ENCODE measurements around the gene YIF1A.
"Not testable (repeated sequence)": the region's sequence is repeated elsewhere in the genome, so short reads cannot be mapped to it uniquely, and the experiment has no call there.

YIF1A gene

GRCh38 chr11:66310803-66311440 is 22.0 kb upstream of the YIF1A start:
- not testable (repeated sequence) for ATAC-seq

GRCh38 chr11:66310324-66310723 is 21.4 kb upstream of the YIF1A start:
- ATAC-seq, result no peak

GRCh38 chr11:66309475-66309874 is 20.5 kb upstream of the YIF1A start:
- ATAC-seq, result no peak

GRCh38 chr11:66302656-66303055 is 13.7 kb upstream of the YIF1A start:
- ATAC-seq, result no peak

- no peak for ATAC-seq
These were observed 10.2 kb upstream of the YIF1A start for GRCh38 chr11:66299186-66299585.

- no peak for ATAC-seq
These were observed 8.7 kb upstream of the YIF1A start for GRCh38 chr11:66297610-66298009.

GRCh38 chr11:66294626-66295620 is 6.0 kb upstream of the YIF1A start:
- ATAC-seq, result no peak

- ATAC-seq, result no peak
These were observed 5.1 kb upstream of the YIF1A start for GRCh38 chr11:66293777-66294625.

GRCh38 chr11:66293352-66293751 is 4.4 kb upstream of the YIF1A start:
- ATAC-seq, result no peak

- no peak for ATAC-seq
These were observed 3.8 kb upstream of the YIF1A start for GRCh38 chr11:66292543-66293332.

- ATAC-seq, result no peak
These were observed 3.0 kb upstream of the YIF1A start, which contains the start of gene TMEM151A for GRCh38 chr11:66291706-66292542. TMEM151A (plus strand) TSS chr11:66291894; CDS start chr11:66292014, 120 bp downstream.

GRCh38 chr11:66291303-66291705 is 2.4 kb upstream of the YIF1A start:
- ATAC-seq, result no peak

- no peak for ATAC-seq
These were observed 1.3 kb upstream of the YIF1A start for GRCh38 chr11:66290330-66290621.

GRCh38 chr11:66289548-66290329 is 796 bp upstream of the YIF1A start:
- ATAC-seq, result peak; percentile 63 to 67

- no peak for ATAC-seq
These were observed 863 bp downstream of the YIF1A start for GRCh38 chr11:66287889-66288670.

GRCh38 chr11:66287211-66287888 is 1.6 kb downstream of the YIF1A start:
- no peak for ATAC-seq

- no peak for ATAC-seq
These were observed 2.2 kb downstream of the YIF1A start for GRCh38 chr11:66286699-66287098.

- no peak for ATAC-seq
These were observed 3.5 kb downstream of the YIF1A start for GRCh38 chr11:66285250-66285947.

Measured in activated CD4-positive, CD25-positive, alpha-beta regulatory T cell treated with anti-CD3 and anti-CD28 coated beads, Interleukin-2, amount 50 U/mL, for 24 hours (primary cell).